GM12878 (cell line): ENCODE results near the gene LDLRAD3. TPM values are rescaled to one million over a fixed set of nuclear protein-coding genes. Genes with fewer than 3 reads are reported as not detected.

Experiments used
- ATAC-seq: fragments of 200-7000 bp; cut with Tn5 transposase; 3 replicates; pipeline ENCODE4 v1.9.1; 2020; ENCODE audit warnings: mild to moderate bottlenecking, moderate library complexity
- BruUV-seq: library from RNA; stranded (reverse); fragments of 400-500 nt; replicated peaks from 2 replicates; lab custom pipeline; 2021; lab: Mats Ljungman, UMichigan
- CTCF ChIA-PET: fragments of 300-600 bp; sonication (Branson Sonifier 250); formaldehyde crosslinking; extraction: SDS; loops from one replicate; lab custom pipeline; 2021; ENCODE audit warnings: inconsistent platforms; lab: Yijun Ruan, JAX
- POLR2A ChIA-PET: fragments of 350-600 bp; formaldehyde crosslinking; extraction: SDS; loops from one replicate; lab custom pipeline; 2021; ENCODE audit warnings: inconsistent platforms; lab: Charles Lee
- RAD21 ChIA-PET: fragments of 300-600 bp; sonication (Branson Sonifier 250); formaldehyde crosslinking; loops from one replicate; lab custom pipeline; 2023; ENCODE audit warnings: antibody characterized with exemption; ENCODE audit not compliant: unreplicated experiment; lab: Charles Lee
- SMC1A ChIA-PET: fragments of 300-600 bp; sonication (Branson Sonifier 250); formaldehyde crosslinking; loops from one replicate; lab custom pipeline; 2023; ENCODE audit not compliant: unreplicated experiment, uncharacterized antibody; lab: Charles Lee
- DNase-seq: peaks from one replicate; pipeline ENCODE4 v3.0.0-alpha.2; 2011; ENCODE audit warnings: low read depth, low spot score
- FAIRE-seq: peaks from 3 replicates; lab custom pipeline; 2011; peaks lifted over from hg19 to GRCh38; lab: Jason Lieb, UNC
- H2AFZ ChIP-seq: 2 replicates; pipeline ENCODE4 v1.6.0; 2011; ENCODE audit warnings: low read depth, low read length, control low read depth; ENCODE audit not compliant: control insufficient read depth
- H3K27ac ChIP-seq: 2 replicates; pipeline ENCODE4 v1.5.1; 2011; ENCODE audit warnings: control low read depth; ENCODE audit not compliant: control insufficient read depth, insufficient read depth
- H3K27me3 ChIP-seq, 2 experiments: replicated peaks in 1 of 2; 2 replicates each; pipeline versions ENCODE4 v1.6.0 to v1.6.1; 2011; ENCODE audit warnings: low read length in 1 of 2; ENCODE audit not compliant: control insufficient read depth in 2 of 2, insufficient read depth in 2 of 2
- H3K36me3 ChIP-seq, 2 experiments: 2 replicates each; pipeline ENCODE4 v1.5.1; 2011; ENCODE audit warnings: low read length in 1 of 2; ENCODE audit not compliant: control insufficient read depth in 2 of 2, insufficient read depth in 2 of 2
- H3K4me1 ChIP-seq: 2 replicates; pipeline ENCODE4 v1.6.1; 2011; ENCODE audit warnings: mild to moderate bottlenecking, low read length, moderate library complexity, mixed read lengths; ENCODE audit not compliant: control insufficient read depth, insufficient read depth
- H3K4me2 ChIP-seq: 2 replicates; pipeline ENCODE4 v1.6.0; 2011; ENCODE audit warnings: control low read depth; ENCODE audit not compliant: control insufficient read depth, insufficient read depth
- H3K4me3 ChIP-seq: fragments of 200-600 bp; sonication (generic); 2 replicates; pipeline ENCODE4 v1.5.1; 2016
- H3K79me2 ChIP-seq: 2 replicates; pipeline ENCODE4 v1.6.0; 2011; ENCODE audit warnings: low read length; ENCODE audit not compliant: control insufficient read depth, insufficient read depth
- H3K9ac ChIP-seq: 2 replicates; pipeline ENCODE4 v1.8.0; 2011; ENCODE audit warnings: low read length, control low read depth, mixed read lengths; ENCODE audit not compliant: control insufficient read depth, insufficient read depth
- H3K9me3 ChIP-seq: replicated peaks from 3 replicates; pipeline ENCODE4 v1.5.1; 2011; ENCODE audit warnings: mild to moderate bottlenecking, low read length; ENCODE audit not compliant: control insufficient read depth, insufficient read depth
- H4K20me1 ChIP-seq: 2 replicates; pipeline ENCODE4 v1.6.0; 2011; ENCODE audit not compliant: control insufficient read depth, insufficient read depth
- FOS ChIP-seq: IDR thresholded peaks from 3 replicates; pipeline ENCODE4 v1.6.1; 2011; ENCODE audit warnings: borderline replicate concordance; ENCODE audit not compliant: insufficient read length; ENCODE audit errors: extremely low read depth
- SIN3A ChIP-seq: IDR thresholded peaks from 2 replicates; pipeline ENCODE4 v1.6.1; 2012; ENCODE audit warnings: low read depth, low read length, improper control_type of control experiment
- WGBS: methylation state at CpG from one replicate; pipeline ENCODE4 v1.1.6; 2016; ENCODE audit warnings: low lambda C conversion rate; ENCODE audit not compliant: insufficient replicate concordance, insufficient coverage; ENCODE audit errors: missing lambda C conversion rate; 5-methylcytosine and 5-hydroxymethylcytosine counted together
- in situ Hi-C: fragments of 300-500 bp; cut with MboI; formaldehyde crosslinking; loops from 9 replicates; pipeline ENCODE4 v1.14.3; 2018; ENCODE audit warnings: mixed read lengths
- intact Hi-C: fragments of 100-400 bp; cut with micrococcal nuclease; formaldehyde crosslinking; loops from one replicate; pipeline ENCODE4 v1.14.2; 2022; ENCODE audit not compliant: unreplicated experiment
- polyA plus RNA-seq, 11 experiments: library from polyadenylated mRNA; depleted of rRNA in 4 of 11; unstranded in 6 of 11; stranded (reverse) in 5 of 11; fragments of >200 nt; fragmentation: Nextera tagmentation in 4 of 11; fragmentation: Illumina TruSeq in 1 of 11; extraction: Ambion mirVana in 4 of 11; extraction: Trizol in 1 of 11; gene quantifications; 1 replicate in 1 of 11; 2 replicates in 10 of 11; pipeline versions ENCODE4 v1.2.1 to v1.2.3, GENCODE V29; 2011 to 2016; ENCODE audit warnings: inconsistent platforms in 2 of 11, missing spikeins in 2 of 11, low read depth in 1 of 11
- total RNA-seq, 4 experiments: library from RNA; depleted of rRNA in 3 of 4; stranded (reverse); fragments of >200 nt in 3 of 4; fragmentation: Illumina TruSeq in 1 of 4; extraction: Trizol in 1 of 4; gene quantifications; 2 replicates each; pipeline versions ENCODE4 v1.2.1 to v1.2.3, GENCODE V29; 2013 to 2021
- TF ChIP-seq, protein P1 (sequence below): fragments of 450-650 bp; formaldehyde crosslinking; IDR thresholded peaks from 2 replicates; pipeline ENCODE4 v1.4.0; 2022; ENCODE audit warnings: mild to moderate bottlenecking, moderate library complexity
- TF ChIP-seq, protein P2 (sequence below): fragments of 450-650 bp; IDR thresholded peaks from 2 replicates; pipeline ENCODE4 v1.6.1; 2016; ENCODE audit warnings: mild to moderate bottlenecking

LDLRAD3 gene
- total and polyA plus RNA-seq, 10 of the 15 experiments (the other 5 are each of a cell fraction or from before 2014, with no cell fraction given) = 2.5 to 17.2 (median 10.7) TPM

DNA sequence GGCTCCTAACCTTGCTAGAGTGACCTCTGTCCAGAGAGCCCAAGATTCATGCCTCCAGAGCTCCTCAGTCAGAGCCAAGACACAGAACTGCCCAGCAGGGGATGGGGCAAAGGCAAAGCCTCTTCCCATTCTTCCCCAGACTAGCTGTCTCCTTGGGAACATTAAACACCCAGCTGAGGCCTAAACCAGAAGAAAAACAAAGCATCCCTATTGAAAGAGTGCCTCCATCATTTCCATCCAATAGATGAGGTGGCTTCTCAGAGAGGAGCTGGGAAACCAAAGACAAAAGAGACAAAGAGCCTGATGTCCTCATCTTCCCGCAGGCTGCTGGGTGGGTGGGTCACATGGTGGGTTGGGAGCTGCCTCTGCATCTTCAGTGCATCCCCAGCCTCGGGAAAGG lies 308.0 kb downstream of the LDLRAD3 start:
- H4K20me1 ChIP-seq = no peaks in the 10 kb centered on the region
- RAD21 ChIA-PET = no interaction called here
- no peaks in the 10 kb centered on the region for H3K79me2 ChIP-seq
- no peaks in the 10 kb centered on the region for H3K36me3 ChIP-seq
- H3K4me1 ChIP-seq = no peaks in the 10 kb centered on the region
- H3K9me3 ChIP-seq = no peaks in the 10 kb centered on the region; the same call in 2 of the 3 replicates
- H3K4me3 ChIP-seq = no peak overlapping the region
- TF ChIP-seq, protein P1, sequence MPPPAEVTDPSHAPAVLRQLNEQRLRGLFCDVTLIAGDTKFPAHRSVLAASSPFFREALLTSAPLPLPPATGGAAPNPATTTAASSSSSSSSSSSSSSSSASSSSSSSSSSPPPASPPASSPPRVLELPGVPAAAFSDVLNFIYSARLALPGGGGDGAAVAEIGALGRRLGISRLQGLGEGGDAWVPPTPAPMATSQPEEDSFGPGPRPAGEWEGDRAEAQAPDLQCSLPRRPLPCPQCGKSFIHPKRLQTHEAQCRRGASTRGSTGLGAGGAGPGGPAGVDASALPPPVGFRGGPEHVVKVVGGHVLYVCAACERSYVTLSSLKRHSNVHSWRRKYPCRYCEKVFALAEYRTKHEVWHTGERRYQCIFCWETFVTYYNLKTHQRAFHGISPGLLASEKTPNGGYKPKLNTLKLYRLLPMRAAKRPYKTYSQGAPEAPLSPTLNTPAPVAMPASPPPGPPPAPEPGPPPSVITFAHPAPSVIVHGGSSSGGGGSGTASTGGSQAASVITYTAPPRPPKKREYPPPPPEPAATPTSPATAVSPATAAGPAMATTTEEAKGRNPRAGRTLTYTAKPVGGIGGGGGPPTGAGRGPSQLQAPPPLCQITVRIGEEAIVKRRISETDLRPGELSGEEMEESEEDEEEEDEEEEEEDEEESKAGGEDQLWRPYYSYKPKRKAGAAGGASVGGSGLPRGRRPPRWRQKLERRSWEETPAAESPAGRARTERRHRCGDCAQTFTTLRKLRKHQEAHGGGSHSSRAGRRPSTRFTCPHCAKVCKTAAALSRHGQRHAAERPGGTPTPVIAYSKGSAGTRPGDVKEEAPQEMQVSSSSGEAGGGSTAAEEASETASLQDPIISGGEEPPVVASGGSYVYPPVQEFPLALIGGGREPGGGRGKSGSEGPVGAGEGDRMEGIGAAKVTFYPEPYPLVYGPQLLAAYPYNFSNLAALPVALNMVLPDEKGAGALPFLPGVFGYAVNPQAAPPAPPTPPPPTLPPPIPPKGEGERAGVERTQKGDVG (CRISPR knock-in tag) = no peak
- TF ChIP-seq SIN3A (no peak), FOS (no peak)
- TF ChIP-seq, protein P2, sequence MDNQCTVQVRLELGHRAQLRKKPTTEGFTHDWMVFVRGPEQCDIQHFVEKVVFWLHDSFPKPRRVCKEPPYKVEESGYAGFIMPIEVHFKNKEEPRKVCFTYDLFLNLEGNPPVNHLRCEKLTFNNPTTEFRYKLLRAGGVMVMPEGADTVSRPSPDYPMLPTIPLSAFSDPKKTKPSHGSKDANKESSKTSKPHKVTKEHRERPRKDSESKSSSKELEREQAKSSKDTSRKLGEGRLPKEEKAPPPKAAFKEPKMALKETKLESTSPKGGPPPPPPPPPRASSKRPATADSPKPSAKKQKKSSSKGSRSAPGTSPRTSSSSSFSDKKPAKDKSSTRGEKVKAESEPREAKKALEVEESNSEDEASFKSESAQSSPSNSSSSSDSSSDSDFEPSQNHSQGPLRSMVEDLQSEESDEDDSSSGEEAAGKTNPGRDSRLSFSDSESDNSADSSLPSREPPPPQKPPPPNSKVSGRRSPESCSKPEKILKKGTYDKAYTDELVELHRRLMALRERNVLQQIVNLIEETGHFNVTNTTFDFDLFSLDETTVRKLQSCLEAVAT = no peak
- no peak for ATAC-seq
- 5% methylated on average over 2 of the region's 2 CpGs for WGBS
- no peaks in the 10 kb centered on the region; a peak in 1 of 4 replicates for H3K27me3 ChIP-seq
- no peak overlapping the region for H2AFZ ChIP-seq
- SMC1A ChIA-PET = no interaction called here
- no peak overlapping the region for H3K9ac ChIP-seq
- intact Hi-C loops = no loop called here
- no peak overlapping the region for H3K4me2 ChIP-seq
- POLR2A ChIA-PET = no interaction called here
- BruUV-seq = no TSS peak
- in situ Hi-C loops = no loop called here
- H3K27ac ChIP-seq = no peak overlapping the region
- no peak for FAIRE-seq
- no peak for DNase-seq
- CTCF ChIA-PET = interaction anchor here (0.8 to 1.7 kb wide), 3 partner anchors 16 to 636 kb away, joined by 3 to 7 read pairs (median 3); no protein-coding TSS in a partner anchor
